HCT116 (cell line): ENCODE measurements around the gene PSME2. TPM values are rescaled to one million over a fixed set of nuclear protein-coding genes. Genes with fewer than 3 reads are reported as not detected.

Experiments used
- ATAC-seq: fragments of 200-7000 bp; cut with Tn5 transposase; 2 replicates; pipeline ENCODE4 v1.9.1; 2020; ENCODE audit warnings: mild to moderate bottlenecking, moderate library complexity
- BruUV-seq: library from RNA; stranded (reverse); fragments of 400-500 nt; replicated peaks from 2 replicates; lab custom pipeline; 2021; lab: Mats Ljungman, UMichigan
- CTCF ChIA-PET: fragments of 300-600 bp; sonication (Branson Sonifier 250); formaldehyde crosslinking; loops from one replicate; lab custom pipeline; 2021; ENCODE audit warnings: antibody characterized with exemption; lab: Charles Lee
- POLR2A ChIA-PET: fragments of 300-600, 350-600 bp; sonication (Branson Sonifier 250); formaldehyde crosslinking; loops from one replicate; lab custom pipeline; 2021; ENCODE audit warnings: antibody characterized with exemption; lab: Charles Lee
- RAD21 ChIA-PET, 2 experiments: fragments of 300-600 bp; sonication (Branson Sonifier 250); formaldehyde crosslinking; loops; one replicate each; lab custom pipeline; 2023; ENCODE audit warnings: low total read pairs in 2 of 2; ENCODE audit not compliant: uncharacterized antibody in 2 of 2, unreplicated experiment in 2 of 2, low non-redundant PET in 1 of 2; lab: Charles Lee
- DNase-seq: peaks from one replicate; pipeline ENCODE4 v3.0.0-alpha.2; 2010; ENCODE audit warnings: low read depth, low spot score
- H2AFZ ChIP-seq: fragments of 200-600 bp; shearing (Covaris generic), sonication (generic); 2 replicates; pipeline ENCODE4 v1.6.1; 2017; ENCODE audit warnings: low read depth, mixed run types, mixed read lengths, antibody characterized with exemption, low read length; ENCODE audit not compliant: poor library complexity, severe bottlenecking
- H3K27ac ChIP-seq: 2 replicates; pipeline ENCODE4 v1.5.1; 2012; ENCODE audit warnings: low read depth, low read length
- H3K27me3 ChIP-seq: fragments of 200-600 bp; sonication (generic); 2 replicates; pipeline ENCODE4 v1.6.1; 2016; ENCODE audit warnings: mixed run types, low read length, mixed read lengths; ENCODE audit not compliant: insufficient read depth
- H3K36me3 ChIP-seq, 2 experiments: fragments of 200-500 bp in 1 of 2; fragments of 200-600 bp in 1 of 2; sonication (Bioruptor generic) in 1 of 2; sonication (generic) in 1 of 2; 2 replicates each; pipeline versions ENCODE4 v1.5.1 to v1.6.1; 2014 to 2016; ENCODE audit warnings: low read length in 2 of 2, inconsistent platforms in 1 of 2, mixed read lengths in 1 of 2, mixed run types in 1 of 2; ENCODE audit not compliant: insufficient read depth in 2 of 2, control insufficient read depth in 1 of 2
- H3K4me1 ChIP-seq, 2 experiments: fragments of 200-600 bp in 1 of 2; sonication (generic) in 1 of 2; 2 replicates each; pipeline versions ENCODE4 v1.5.1 to v1.6.1; 2012 to 2017; ENCODE audit warnings: low read length in 2 of 2, inconsistent platforms in 1 of 2, mild to moderate bottlenecking in 1 of 2, mixed read lengths in 1 of 2, mixed run types in 1 of 2, moderate library complexity in 1 of 2; ENCODE audit not compliant: insufficient read depth in 2 of 2, control insufficient read depth in 1 of 2
- H3K4me2 ChIP-seq: fragments of 200-600 bp; sonication (generic); 2 replicates; pipeline ENCODE4 v1.6.1; 2017; ENCODE audit warnings: mixed run types, low read length, mixed read lengths
- H3K4me3 ChIP-seq, 2 experiments: fragments of 200-600 bp in 1 of 2; sonication (generic) in 1 of 2; replicated peaks in 1 of 2; 2 replicates each; pipeline ENCODE4 v1.5.1; 2011 to 2016; ENCODE audit warnings: low read length in 2 of 2, control low read depth in 1 of 2, low read depth in 1 of 2, mild to moderate bottlenecking in 1 of 2, mixed read lengths in 1 of 2, mixed run types in 1 of 2
- H3K79me2 ChIP-seq: fragments of 200-600 bp; sonication (generic); 2 replicates; pipeline ENCODE4 v1.6.1; 2017; ENCODE audit warnings: mild to moderate bottlenecking, mixed run types, low read length, moderate library complexity, mixed read lengths; ENCODE audit not compliant: insufficient read depth
- H3K9ac ChIP-seq: fragments of 200-600 bp; sonication (generic); 2 replicates; pipeline ENCODE4 v1.6.1; 2016; ENCODE audit warnings: low read length, mixed read lengths
- H3K9me2 ChIP-seq: fragments of 200-600 bp; sonication (generic), shearing (Covaris generic); 2 replicates; pipeline ENCODE4 v1.6.1; 2017; ENCODE audit warnings: mixed run types, mild to moderate bottlenecking, moderate library complexity; ENCODE audit not compliant: insufficient read depth
- H3K9me3 ChIP-seq, 2 experiments: fragments of 200-500 bp in 1 of 2; fragments of 200-600 bp in 1 of 2; sonication (Bioruptor generic) in 1 of 2; sonication (generic) in 1 of 2; 2 replicates each; pipeline ENCODE4 v1.6.1; 2014 to 2017; ENCODE audit warnings: low read length in 2 of 2, mixed read lengths in 2 of 2, inconsistent platforms in 1 of 2, low read depth in 1 of 2, mild to moderate bottlenecking in 1 of 2, mixed run types in 1 of 2, moderate library complexity in 1 of 2; ENCODE audit not compliant: control insufficient read depth in 1 of 2, insufficient read depth in 1 of 2
- H4K20me1 ChIP-seq: fragments of 200-600 bp; sonication (generic), shearing (Covaris generic); 2 replicates; pipeline ENCODE4 v1.6.1; 2017; ENCODE audit warnings: mixed run types, mild to moderate bottlenecking, moderate library complexity; ENCODE audit not compliant: insufficient read depth
- ATF3 ChIP-seq: IDR thresholded peaks from 2 replicates; pipeline ENCODE4 v1.6.1; 2012
- CBX3 ChIP-seq: IDR thresholded peaks from 2 replicates; pipeline ENCODE4 v1.6.1; 2012; ENCODE audit warnings: low read depth
- EGR1 ChIP-seq: IDR thresholded peaks from 2 replicates; pipeline ENCODE4 v1.6.1; 2012; ENCODE audit warnings: low read depth
- POLR2A ChIP-seq: IDR thresholded peaks from 2 replicates; pipeline ENCODE4 v1.7.0; 2011; ENCODE audit warnings: borderline replicate concordance; ENCODE audit not compliant: insufficient read depth, insufficient read length; ENCODE audit errors: extremely low read depth
- POLR2AphosphoS5 ChIP-seq: IDR thresholded peaks from 2 replicates; pipeline ENCODE4 v1.6.1; 2011; ENCODE audit warnings: mild to moderate bottlenecking, low read depth, low read length, moderate library complexity
- REST ChIP-seq: IDR thresholded peaks from 2 replicates; pipeline ENCODE4 v1.6.1; 2012; ENCODE audit warnings: low read depth
- SP1 ChIP-seq: IDR thresholded peaks from 2 replicates; pipeline ENCODE4 v1.6.1; 2012; ENCODE audit warnings: low read depth
- ZFX ChIP-seq: fragments of 450-650 bp; IDR thresholded peaks from 2 replicates; pipeline ENCODE4 v1.6.1; 2017
- intact Hi-C: fragments of 100-400 bp; cut with micrococcal nuclease; formaldehyde crosslinking; loops from 2 replicates; pipeline ENCODE4 v1.10.0; 2022
- total RNA-seq: library from RNA; stranded (reverse); gene quantifications from one replicate; pipeline ENCODE4 v1.2.1, GENCODE V29; 2021; ENCODE audit not compliant: unreplicated experiment

The PSME2 gene
- total RNA-seq, 1 experiment from 2014 or later = 160 TPM

DNA sequence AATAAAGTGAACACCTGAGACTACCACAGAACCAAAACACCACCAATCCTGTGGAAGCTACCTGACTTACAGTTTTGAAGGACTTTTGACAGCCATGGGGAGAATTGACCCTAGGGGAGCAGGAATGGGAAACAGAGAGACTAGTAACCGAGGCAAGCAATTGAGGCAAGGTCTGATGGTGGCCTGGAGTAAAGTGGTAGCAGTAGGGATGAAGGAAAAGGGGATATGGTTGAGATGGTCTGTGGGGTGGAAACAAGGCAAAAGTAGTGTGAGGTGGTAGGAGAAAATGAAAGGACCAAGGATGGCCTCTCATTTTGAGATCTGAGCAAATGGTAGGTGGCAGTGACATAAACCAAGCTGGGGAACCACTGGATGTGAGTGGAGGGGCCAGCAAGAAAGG, 10.4 kb upstream of the PSME2 start:
- RAD21 ChIA-PET = no interaction called here
- peaks cover 29 to 46% of the 10 kb centered on the region in 2 experiments for H3K36me3 ChIP-seq

More for the DNA sequence above, 10.4 kb upstream of the PSME2 start:
- H3K9me3 ChIP-seq = no peaks in the 10 kb centered on the region
- no peak for DNase-seq
- H3K4me3 ChIP-seq = no peak overlapping the region
- CTCF ChIA-PET = no interaction called here
- no peak overlapping the region for H3K9ac ChIP-seq
- no peak for ATAC-seq
- POLR2A ChIA-PET = interaction anchor here (1.2 kb wide), 1 partner anchor 10 kb away, joined by 4 read pairs; no protein-coding TSS in a partner anchor
- H2AFZ ChIP-seq = no peak overlapping the region
- no peak overlapping the region for H3K27ac ChIP-seq
- intact Hi-C loops = no loop called here
- BruUV-seq = no TSS peak
- no peaks in the 10 kb centered on the region for H3K9me2 ChIP-seq
- H4K20me1 ChIP-seq = no peaks in the 10 kb centered on the region
- peaks cover 10 to 18% of the 10 kb centered on the region in 2 experiments for H3K4me1 ChIP-seq
- H3K79me2 ChIP-seq = peaks cover 2% of the 10 kb centered on the region; the same call in 1 of the 2 replicates
- TF ChIP-seq POLR2A (no peak), EGR1 (no peak), REST (no peak), POLR2AphosphoS5 (no peak), ATF3 (no peak), SP1 (no peak), ZFX (no peak), CBX3 (no peak)
- no peaks in the 10 kb centered on the region for H3K27me3 ChIP-seq
- no peak overlapping the region for H3K4me2 ChIP-seq
